ENCODE measurements around the gene TEPSIN.

DNA sequence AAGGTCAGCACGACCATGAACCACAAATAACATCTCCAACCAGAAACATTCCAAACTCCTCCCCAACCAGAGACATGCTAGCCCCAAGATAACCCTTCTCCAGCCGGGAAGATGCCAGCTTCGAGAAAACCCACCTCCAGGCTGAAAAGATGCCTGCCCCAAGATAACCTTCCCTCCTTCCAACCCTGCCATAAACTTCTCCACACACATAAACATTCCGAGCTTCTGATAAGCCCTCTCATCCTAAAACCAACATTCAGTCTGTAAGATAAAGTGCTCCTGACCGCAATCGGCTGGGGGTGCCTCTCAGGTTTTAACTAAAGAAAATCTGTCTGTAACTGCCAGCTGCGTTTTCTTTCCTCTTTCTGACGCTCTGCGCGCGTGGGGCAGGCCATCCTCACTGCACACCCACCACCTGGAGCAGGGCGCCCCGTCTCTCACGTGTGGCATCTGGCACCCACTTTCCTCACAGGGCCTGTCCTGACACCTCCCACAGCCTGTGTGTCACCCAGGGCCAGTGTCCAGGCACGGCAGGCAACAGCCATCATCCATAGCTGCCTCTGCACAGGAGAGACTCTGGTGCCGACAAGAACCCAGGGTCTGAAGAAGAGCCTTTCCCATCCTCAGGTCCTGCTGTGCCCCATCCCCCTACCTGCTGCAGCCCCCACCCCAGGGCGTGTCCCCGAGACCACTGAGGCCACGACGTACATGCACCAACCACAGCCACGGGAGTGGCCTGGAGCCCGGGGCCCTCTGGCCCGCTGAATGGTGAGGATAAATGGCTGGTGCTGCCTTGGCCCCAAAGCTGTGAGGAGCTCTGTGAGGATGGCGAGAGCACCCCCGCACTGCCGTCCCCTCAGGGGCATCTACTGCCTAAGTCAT, 3.7 kb downstream of the TEPSIN start:
- TF ChIP-seq, protein P1, sequence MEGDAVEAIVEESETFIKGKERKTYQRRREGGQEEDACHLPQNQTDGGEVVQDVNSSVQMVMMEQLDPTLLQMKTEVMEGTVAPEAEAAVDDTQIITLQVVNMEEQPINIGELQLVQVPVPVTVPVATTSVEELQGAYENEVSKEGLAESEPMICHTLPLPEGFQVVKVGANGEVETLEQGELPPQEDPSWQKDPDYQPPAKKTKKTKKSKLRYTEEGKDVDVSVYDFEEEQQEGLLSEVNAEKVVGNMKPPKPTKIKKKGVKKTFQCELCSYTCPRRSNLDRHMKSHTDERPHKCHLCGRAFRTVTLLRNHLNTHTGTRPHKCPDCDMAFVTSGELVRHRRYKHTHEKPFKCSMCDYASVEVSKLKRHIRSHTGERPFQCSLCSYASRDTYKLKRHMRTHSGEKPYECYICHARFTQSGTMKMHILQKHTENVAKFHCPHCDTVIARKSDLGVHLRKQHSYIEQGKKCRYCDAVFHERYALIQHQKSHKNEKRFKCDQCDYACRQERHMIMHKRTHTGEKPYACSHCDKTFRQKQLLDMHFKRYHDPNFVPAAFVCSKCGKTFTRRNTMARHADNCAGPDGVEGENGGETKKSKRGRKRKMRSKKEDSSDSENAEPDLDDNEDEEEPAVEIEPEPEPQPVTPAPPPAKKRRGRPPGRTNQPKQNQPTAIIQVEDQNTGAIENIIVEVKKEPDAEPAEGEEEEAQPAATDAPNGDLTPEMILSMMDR (IDR thresholded peaks at IDR 0.05), result no peak
- TF ChIP-seq TEAD4 (CRISPR knock-in tag; IDR thresholded peaks at IDR 0.05) (no peak), CREM (CRISPR knock-in tag; IDR thresholded peaks at IDR 0.05) (no peak), TCF7 (CRISPR knock-in tag; IDR thresholded peaks at IDR 0.05; ENCODE audit: low read depth) (no peak)
- TF ChIP-seq, protein P2, sequence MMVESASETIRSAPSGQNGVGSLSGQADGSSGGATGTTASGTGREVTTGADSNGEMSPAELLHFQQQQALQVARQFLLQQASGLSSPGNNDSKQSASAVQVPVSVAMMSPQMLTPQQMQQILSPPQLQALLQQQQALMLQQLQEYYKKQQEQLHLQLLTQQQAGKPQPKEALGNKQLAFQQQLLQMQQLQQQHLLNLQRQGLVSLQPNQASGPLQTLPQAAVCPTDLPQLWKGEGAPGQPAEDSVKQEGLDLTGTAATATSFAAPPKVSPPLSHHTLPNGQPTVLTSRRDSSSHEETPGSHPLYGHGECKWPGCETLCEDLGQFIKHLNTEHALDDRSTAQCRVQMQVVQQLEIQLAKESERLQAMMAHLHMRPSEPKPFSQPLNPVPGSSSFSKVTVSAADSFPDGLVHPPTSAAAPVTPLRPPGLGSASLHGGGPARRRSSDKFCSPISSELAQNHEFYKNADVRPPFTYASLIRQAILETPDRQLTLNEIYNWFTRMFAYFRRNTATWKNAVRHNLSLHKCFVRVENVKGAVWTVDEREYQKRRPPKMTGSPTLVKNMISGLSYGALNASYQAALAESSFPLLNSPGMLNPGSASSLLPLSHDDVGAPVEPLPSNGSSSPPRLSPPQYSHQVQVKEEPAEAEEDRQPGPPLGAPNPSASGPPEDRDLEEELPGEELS (CRISPR knock-in tag; IDR thresholded peaks at IDR 0.05), result no peak
- TF ChIP-seq, protein P3, sequence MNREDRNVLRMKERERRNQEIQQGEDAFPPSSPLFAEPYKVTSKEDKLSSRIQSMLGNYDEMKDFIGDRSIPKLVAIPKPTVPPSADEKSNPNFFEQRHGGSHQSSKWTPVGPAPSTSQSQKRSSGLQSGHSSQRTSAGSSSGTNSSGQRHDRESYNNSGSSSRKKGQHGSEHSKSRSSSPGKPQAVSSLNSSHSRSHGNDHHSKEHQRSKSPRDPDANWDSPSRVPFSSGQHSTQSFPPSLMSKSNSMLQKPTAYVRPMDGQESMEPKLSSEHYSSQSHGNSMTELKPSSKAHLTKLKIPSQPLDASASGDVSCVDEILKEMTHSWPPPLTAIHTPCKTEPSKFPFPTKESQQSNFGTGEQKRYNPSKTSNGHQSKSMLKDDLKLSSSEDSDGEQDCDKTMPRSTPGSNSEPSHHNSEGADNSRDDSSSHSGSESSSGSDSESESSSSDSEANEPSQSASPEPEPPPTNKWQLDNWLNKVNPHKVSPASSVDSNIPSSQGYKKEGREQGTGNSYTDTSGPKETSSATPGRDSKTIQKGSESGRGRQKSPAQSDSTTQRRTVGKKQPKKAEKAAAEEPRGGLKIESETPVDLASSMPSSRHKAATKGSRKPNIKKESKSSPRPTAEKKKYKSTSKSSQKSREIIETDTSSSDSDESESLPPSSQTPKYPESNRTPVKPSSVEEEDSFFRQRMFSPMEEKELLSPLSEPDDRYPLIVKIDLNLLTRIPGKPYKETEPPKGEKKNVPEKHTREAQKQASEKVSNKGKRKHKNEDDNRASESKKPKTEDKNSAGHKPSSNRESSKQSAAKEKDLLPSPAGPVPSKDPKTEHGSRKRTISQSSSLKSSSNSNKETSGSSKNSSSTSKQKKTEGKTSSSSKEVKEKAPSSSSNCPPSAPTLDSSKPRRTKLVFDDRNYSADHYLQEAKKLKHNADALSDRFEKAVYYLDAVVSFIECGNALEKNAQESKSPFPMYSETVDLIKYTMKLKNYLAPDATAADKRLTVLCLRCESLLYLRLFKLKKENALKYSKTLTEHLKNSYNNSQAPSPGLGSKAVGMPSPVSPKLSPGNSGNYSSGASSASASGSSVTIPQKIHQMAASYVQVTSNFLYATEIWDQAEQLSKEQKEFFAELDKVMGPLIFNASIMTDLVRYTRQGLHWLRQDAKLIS (CRISPR knock-in tag; IDR thresholded peaks at IDR 0.05; ENCODE audit: borderline replicate concordance), result no peak
- TF ChIP-seq, protein P4, sequence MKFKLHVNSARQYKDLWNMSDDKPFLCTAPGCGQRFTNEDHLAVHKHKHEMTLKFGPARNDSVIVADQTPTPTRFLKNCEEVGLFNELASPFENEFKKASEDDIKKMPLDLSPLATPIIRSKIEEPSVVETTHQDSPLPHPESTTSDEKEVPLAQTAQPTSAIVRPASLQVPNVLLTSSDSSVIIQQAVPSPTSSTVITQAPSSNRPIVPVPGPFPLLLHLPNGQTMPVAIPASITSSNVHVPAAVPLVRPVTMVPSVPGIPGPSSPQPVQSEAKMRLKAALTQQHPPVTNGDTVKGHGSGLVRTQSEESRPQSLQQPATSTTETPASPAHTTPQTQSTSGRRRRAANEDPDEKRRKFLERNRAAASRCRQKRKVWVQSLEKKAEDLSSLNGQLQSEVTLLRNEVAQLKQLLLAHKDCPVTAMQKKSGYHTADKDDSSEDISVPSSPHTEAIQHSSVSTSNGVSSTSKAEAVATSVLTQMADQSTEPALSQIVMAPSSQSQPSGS (CRISPR knock-in tag; IDR thresholded peaks at IDR 0.05; ENCODE audit: borderline replicate concordance, low read depth), result no peak
- TF ChIP-seq, protein P5, sequence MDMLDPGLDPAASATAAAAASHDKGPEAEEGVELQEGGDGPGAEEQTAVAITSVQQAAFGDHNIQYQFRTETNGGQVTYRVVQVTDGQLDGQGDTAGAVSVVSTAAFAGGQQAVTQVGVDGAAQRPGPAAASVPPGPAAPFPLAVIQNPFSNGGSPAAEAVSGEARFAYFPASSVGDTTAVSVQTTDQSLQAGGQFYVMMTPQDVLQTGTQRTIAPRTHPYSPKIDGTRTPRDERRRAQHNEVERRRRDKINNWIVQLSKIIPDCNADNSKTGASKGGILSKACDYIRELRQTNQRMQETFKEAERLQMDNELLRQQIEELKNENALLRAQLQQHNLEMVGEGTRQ (CRISPR knock-in tag; IDR thresholded peaks at IDR 0.05), result no peak

Measured in WTC11 (cell line).